Measurements from ENCODE around the gene OR1N2. TPM values are rescaled to one million over a fixed set of nuclear protein-coding genes. Genes with fewer than 3 reads are reported as not detected.
"Not testable (repeated sequence)": the region's sequence is repeated elsewhere in the genome, so short reads cannot be mapped to it uniquely, and the experiment has no call there.

The OR1N2 gene
- total RNA-seq, 1 experiment from 2014 or later = not detected

DNA sequence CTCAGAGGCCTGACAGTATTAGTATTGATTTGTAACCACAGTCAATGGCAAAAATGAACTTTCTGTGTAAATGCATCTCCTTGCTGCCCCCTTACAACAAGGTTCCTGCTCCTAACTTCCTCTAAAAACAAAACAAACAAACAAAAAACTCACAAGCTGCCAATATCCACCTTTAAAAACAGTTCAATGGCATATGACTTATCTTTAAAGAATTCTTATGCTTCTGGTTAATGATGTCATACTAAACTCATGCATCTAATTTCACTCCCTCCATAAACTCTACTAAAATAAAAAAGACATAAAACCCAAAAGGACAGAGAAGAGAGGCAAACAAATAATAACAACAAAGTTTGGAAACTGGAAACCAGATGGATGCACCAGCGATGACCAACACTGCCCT lies 16.8 kb upstream of the OR1N2 start:
- Histone ChIP-seq H3K4me2 (ENCODE audit: insufficient read depth, insufficient read length, low read length) (no peak overlapping the region), H3K23ac (ENCODE audit: insufficient read length, low read depth, low read length) (no peak overlapping the region), H3K4ac (ENCODE audit: low read depth, low read length) (no peak overlapping the region), H2AK5ac (ENCODE audit: insufficient read length, low read length) (no peak overlapping the region), H3K9ac (ENCODE audit: extremely low read depth, insufficient read length, low read length) (no peak overlapping the region), H4K5ac (ENCODE audit: insufficient read length, low read depth, low read length) (no peak overlapping the region), H3K14ac (ENCODE audit: insufficient read depth, low read length) (no peak overlapping the region), H2BK120ac (ENCODE audit: low read depth, low read length, poor library complexity, severe bottlenecking) (no peak overlapping the region), H3K79me1 (ENCODE audit: insufficient read depth, low read depth, low read length, poor library complexity, severe bottlenecking) (no peaks in the 10 kb centered on the region), H3K27ac (ENCODE audit: insufficient read length, low read depth, low read length) (no peak overlapping the region), H4K91ac (ENCODE audit: insufficient read length, low read depth, low read length) (no peak overlapping the region), H2AFZ (ENCODE audit: low read length) (no peak overlapping the region), H2BK20ac (ENCODE audit: low read depth, low read length, poor library complexity, severe bottlenecking) (no peak overlapping the region), H4K8ac (replicated peaks; ENCODE audit: insufficient read length, low read depth, low read length) (no peak overlapping the region), H4K20me1 (ENCODE audit: control insufficient read depth, insufficient read depth, insufficient read length) (no peaks in the 10 kb centered on the region), H3K79me2 (ENCODE audit: insufficient read depth, low read length) (no peaks in the 10 kb centered on the region), H2BK12ac (ENCODE audit: insufficient read length, low read depth, low read length) (no peak overlapping the region), H3K4me1 (ENCODE audit: insufficient read depth, low read length) (no peaks in the 10 kb centered on the region), H2BK15ac (ENCODE audit: low read depth, low read length) (no peak overlapping the region), H3T11ph (ENCODE audit: low read length) (no peak overlapping the region), H2BK5ac (ENCODE audit: insufficient read length, low read length) (no peak overlapping the region), H3K56ac (ENCODE audit: insufficient read length, low read depth, low read length) (no peak overlapping the region), H3K27me3 (ENCODE audit: insufficient read depth, low read length) (no peaks in the 10 kb centered on the region), H3K23me2 (ENCODE audit: insufficient read length, low read depth, low read length, poor library complexity, severe bottlenecking) (no peaks in the 10 kb centered on the region), H3K18ac (ENCODE audit: insufficient read length, low read depth, low read length) (no peak overlapping the region), H3K9me3 (ENCODE audit: control insufficient read depth, low read depth, low read length) (peaks cover 15% of the 10 kb centered on the region)
- TF ChIP-seq, protein P1, sequence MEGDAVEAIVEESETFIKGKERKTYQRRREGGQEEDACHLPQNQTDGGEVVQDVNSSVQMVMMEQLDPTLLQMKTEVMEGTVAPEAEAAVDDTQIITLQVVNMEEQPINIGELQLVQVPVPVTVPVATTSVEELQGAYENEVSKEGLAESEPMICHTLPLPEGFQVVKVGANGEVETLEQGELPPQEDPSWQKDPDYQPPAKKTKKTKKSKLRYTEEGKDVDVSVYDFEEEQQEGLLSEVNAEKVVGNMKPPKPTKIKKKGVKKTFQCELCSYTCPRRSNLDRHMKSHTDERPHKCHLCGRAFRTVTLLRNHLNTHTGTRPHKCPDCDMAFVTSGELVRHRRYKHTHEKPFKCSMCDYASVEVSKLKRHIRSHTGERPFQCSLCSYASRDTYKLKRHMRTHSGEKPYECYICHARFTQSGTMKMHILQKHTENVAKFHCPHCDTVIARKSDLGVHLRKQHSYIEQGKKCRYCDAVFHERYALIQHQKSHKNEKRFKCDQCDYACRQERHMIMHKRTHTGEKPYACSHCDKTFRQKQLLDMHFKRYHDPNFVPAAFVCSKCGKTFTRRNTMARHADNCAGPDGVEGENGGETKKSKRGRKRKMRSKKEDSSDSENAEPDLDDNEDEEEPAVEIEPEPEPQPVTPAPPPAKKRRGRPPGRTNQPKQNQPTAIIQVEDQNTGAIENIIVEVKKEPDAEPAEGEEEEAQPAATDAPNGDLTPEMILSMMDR (conservative IDR thresholded peaks at IDR 0.05) = no peak
- H3K27me3 Mint-ChIP-seq (ENCODE audit: low read depth) = peaks cover 1% of the 10 kb centered on the region
- H3K27ac Mint-ChIP-seq = no peak overlapping the region
- WGBS (ENCODE audit: extremely low coverage, insufficient read length, low lambda C conversion rate) = no CpG with 5 or more reads among the region's 1 CpG
- peaks cover 79% of the 10 kb centered on the region in 2 experiments for H3K9me3 Mint-ChIP-seq
- H3K36me3 Mint-ChIP-seq (ENCODE audit: insufficient read depth in 1 of 3, low read depth in 3 of 3) = peaks cover 0 to 33% (median 13%) of the 10 kb centered on the region in 3 experiments; a peak in 5 of 7 replicates
- H3K4me1 Mint-ChIP-seq = no peaks in the 10 kb centered on the region
- H3K4me3 Mint-ChIP-seq = no peak overlapping the region
- no peak for DNase-seq

DNA sequence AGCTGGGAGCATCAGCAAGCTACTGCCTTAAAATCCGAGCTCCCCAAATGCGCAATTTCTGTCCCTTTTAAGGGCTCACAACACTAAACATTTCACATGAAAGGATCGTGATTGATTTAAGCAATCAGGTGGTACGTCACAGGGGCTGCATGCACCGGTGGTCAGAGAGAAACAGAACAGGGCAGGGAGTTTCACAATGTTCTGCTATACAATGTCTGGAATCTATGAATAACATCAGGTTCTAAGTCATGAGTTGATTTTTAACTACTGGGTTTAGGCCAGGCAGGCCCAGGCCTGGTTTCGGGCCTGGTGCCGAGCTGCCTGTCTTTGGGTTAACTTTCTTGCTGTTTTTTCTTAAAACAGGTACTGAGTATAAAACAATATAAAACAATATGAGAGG lies 15.8 kb upstream of the OR1N2 start:
- not testable (repeated sequence) for H3K27me3 ChIP-seq (ENCODE audit: insufficient read depth, low read length); H4K91ac ChIP-seq (ENCODE audit: insufficient read length, low read depth, low read length); H2BK15ac ChIP-seq (ENCODE audit: low read depth, low read length); H3K56ac ChIP-seq (ENCODE audit: insufficient read length, low read depth, low read length); H2BK20ac ChIP-seq (ENCODE audit: low read depth, low read length, poor library complexity, severe bottlenecking); H3K4me1 ChIP-seq (ENCODE audit: insufficient read depth, low read length); H3K23ac ChIP-seq (ENCODE audit: insufficient read length, low read depth, low read length); H4K8ac ChIP-seq (replicated peaks; ENCODE audit: insufficient read length, low read depth, low read length); H3K79me1 ChIP-seq (ENCODE audit: insufficient read depth, low read depth, low read length, poor library complexity, severe bottlenecking); H2AFZ ChIP-seq (ENCODE audit: low read length); H2BK5ac ChIP-seq (ENCODE audit: insufficient read length, low read length); H3K18ac ChIP-seq (ENCODE audit: insufficient read length, low read depth, low read length); H2AK5ac ChIP-seq (ENCODE audit: insufficient read length, low read length); H3K23me2 ChIP-seq (ENCODE audit: insufficient read length, low read depth, low read length, poor library complexity, severe bottlenecking); H3K4me2 ChIP-seq (ENCODE audit: insufficient read depth, insufficient read length, low read length); H3K27ac Mint-ChIP-seq; DNase-seq; H3K4me1 Mint-ChIP-seq; H3T11ph ChIP-seq (ENCODE audit: low read length); H3K27ac ChIP-seq (ENCODE audit: insufficient read length, low read depth, low read length); H4K20me1 ChIP-seq (ENCODE audit: control insufficient read depth, insufficient read depth, insufficient read length); H3K14ac ChIP-seq (ENCODE audit: insufficient read depth, low read length); H2BK12ac ChIP-seq (ENCODE audit: insufficient read length, low read depth, low read length); H3K4me3 Mint-ChIP-seq; H3K27me3 Mint-ChIP-seq (ENCODE audit: low read depth); H3K9ac ChIP-seq (ENCODE audit: extremely low read depth, insufficient read length, low read length); H4K5ac ChIP-seq (ENCODE audit: insufficient read length, low read depth, low read length); H3K79me2 ChIP-seq (ENCODE audit: insufficient read depth, low read length); H3K4ac ChIP-seq (ENCODE audit: low read depth, low read length); H2BK120ac ChIP-seq (ENCODE audit: low read depth, low read length, poor library complexity, severe bottlenecking)
- Mint-ChIP-seq H3K36me3 (ENCODE audit: insufficient read depth in 1 of 3, low read depth in 3 of 3) (peaks cover 0 to 31% (median 13%) of the 10 kb centered on the region in 3 experiments; a peak in 5 of 7 replicates), H3K9me3 (peaks cover 77 to 82% of the 10 kb centered on the region in 2 experiments)
- H3K9me3 ChIP-seq (ENCODE audit: control insufficient read depth, low read depth, low read length) = peaks cover 24% of the 10 kb centered on the region
- no CpG with 5 or more reads among the region's 7 CpGs for WGBS (ENCODE audit: extremely low coverage, insufficient read length, low lambda C conversion rate)

All from H9 (cell line).